Kidney epithelial cell (primary cell): Measurements from ENCODE around the gene USP17L17. TPM values are rescaled to one million over a fixed set of nuclear protein-coding genes. Genes with fewer than 3 reads are reported as not detected.
"Not testable (repeated sequence)": the region's sequence is repeated elsewhere in the genome, so short reads cannot be mapped to it uniquely, and the experiment has no call there.

ENCODE experiments used
- DNase-seq: peaks from one replicate; pipeline ENCODE4 v3.0.0-alpha.2; 2010; ENCODE audit warnings: low read depth
- H3K27me3 ChIP-seq: 2 replicates; pipeline ENCODE4 v1.6.0; 2011; ENCODE audit warnings: low read length; ENCODE audit not compliant: control insufficient read depth, insufficient read depth
- H3K36me3 ChIP-seq: 2 replicates; pipeline ENCODE4 v1.5.1; 2011; ENCODE audit warnings: low read length; ENCODE audit not compliant: control insufficient read depth, insufficient read depth
- H3K4me3 ChIP-seq: 2 replicates; pipeline ENCODE4 v1.5.1; 2011; ENCODE audit warnings: low read depth, mild to moderate bottlenecking, control low read depth, low read length
- total RNA-seq: library from RNA; depleted of rRNA; stranded (reverse); fragments of >200 nt; gene quantifications from 2 replicates; pipeline ENCODE4 v1.2.3, GENCODE V29; 2015

The USP17L17 gene, protein sequence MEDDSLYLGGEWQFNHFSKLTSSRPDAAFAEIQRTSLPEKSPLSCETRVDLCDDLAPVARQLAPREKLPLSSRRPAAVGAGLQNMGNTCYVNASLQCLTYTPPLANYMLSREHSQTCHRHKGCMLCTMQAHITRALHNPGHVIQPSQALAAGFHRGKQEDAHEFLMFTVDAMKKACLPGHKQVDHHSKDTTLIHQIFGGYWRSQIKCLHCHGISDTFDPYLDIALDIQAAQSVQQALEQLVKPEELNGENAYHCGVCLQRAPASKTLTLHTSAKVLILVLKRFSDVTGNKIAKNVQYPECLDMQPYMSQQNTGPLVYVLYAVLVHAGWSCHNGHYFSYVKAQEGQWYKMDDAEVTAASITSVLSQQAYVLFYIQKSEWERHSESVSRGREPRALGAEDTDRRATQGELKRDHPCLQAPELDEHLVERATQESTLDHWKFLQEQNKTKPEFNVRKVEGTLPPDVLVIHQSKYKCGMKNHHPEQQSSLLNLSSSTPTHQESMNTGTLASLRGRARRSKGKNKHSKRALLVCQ
- total RNA-seq = not detected in 2 replicates

GRCh38 chr4:9243579-9243978 is at the start of gene USP17L17:
Gene USP17L17, plus strand, starts transcription at chr4:9243879. Its CDS starts 0 bp downstream, at chr4:9243879.
- not testable (repeated sequence) for DNase-seq, H3K36me3 ChIP-seq

GRCh38 chr4:9210357-9210756 is 33.3 kb upstream of the USP17L17 start, which contains the start of gene USP17L10:
Gene USP17L10, plus strand, starts transcription at chr4:9210657. Its CDS starts 0 bp downstream, at chr4:9210657.
- not testable (repeated sequence) for DNase-seq, H3K4me3 ChIP-seq, H3K27me3 ChIP-seq, H3K36me3 ChIP-seq

More at GRCh38 chr4:9243579-9243978, at the start of gene USP17L17:
- not testable (repeated sequence) for H3K27me3 ChIP-seq, H3K4me3 ChIP-seq

GRCh38 chr4:9214701-9215100 is 29.0 kb upstream of the USP17L17 start:
- H3K4me3 ChIP-seq, DNase-seq, H3K36me3 ChIP-seq, H3K27me3 ChIP-seq: not testable (repeated sequence)

DNA sequence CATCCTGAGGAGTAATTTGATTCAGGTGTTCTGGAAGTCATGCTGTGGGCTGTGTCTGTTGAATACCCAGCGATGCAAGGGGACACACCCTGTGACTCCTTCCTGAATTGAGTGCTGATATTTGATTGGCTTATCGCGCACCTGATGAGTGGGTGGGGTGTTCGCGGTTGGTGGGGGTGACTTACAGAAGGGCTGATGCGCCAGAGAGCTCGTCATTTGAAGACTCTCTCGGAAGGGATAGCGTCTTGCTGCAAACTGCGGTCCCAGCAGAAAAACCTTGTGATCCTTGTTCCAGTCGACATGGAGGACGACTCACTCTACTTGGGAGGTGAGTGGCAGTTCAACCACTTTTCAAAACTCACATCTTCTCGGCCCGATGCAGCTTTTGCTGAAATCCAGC is 28.6 kb upstream of the USP17L17 start, which contains the start of gene USP17L11:
Gene USP17L11, plus strand, starts transcription at position 301 of the 400 bp plus-strand sequence. Its CDS starts 0 bp downstream, at position 301.
- not testable (repeated sequence) for H3K36me3 ChIP-seq, DNase-seq, H3K4me3 ChIP-seq, H3K27me3 ChIP-seq

GRCh38 chr4:9219852-9220251 is 23.8 kb upstream of the USP17L17 start, which contains the start of gene USP17L12:
Gene USP17L12, plus strand, starts transcription at chr4:9220152. Its CDS starts 0 bp downstream, at chr4:9220152.
- not testable (repeated sequence) for H3K4me3 ChIP-seq, H3K36me3 ChIP-seq, DNase-seq, H3K27me3 ChIP-seq

DNA sequence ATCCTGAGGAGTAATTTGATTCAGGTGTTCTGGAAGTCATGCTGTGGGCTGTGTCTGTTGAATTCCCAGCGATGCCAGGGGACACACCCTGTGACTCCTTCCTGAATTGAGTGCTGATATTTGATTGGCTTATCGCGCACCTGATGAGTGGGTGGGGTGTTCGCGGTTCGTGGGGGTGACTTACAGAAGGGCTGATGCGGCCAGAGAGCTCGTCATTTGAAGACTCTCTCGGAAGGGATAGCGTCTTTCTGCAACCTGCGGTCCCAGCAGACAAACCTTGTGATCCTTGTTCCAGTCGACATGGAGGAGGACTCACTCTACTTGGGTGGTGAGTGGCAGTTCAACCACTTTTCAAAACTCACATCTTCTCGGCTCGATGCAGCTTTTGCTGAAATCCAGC is 19.1 kb upstream of the USP17L17 start, which contains the start of gene USP17L13:
Gene USP17L13, plus strand, starts transcription at position 301 of the 400 bp plus-strand sequence. Its CDS starts 0 bp downstream, at position 301.
- H3K27me3 ChIP-seq, H3K36me3 ChIP-seq, H3K4me3 ChIP-seq, DNase-seq: not testable (repeated sequence)

DNA sequence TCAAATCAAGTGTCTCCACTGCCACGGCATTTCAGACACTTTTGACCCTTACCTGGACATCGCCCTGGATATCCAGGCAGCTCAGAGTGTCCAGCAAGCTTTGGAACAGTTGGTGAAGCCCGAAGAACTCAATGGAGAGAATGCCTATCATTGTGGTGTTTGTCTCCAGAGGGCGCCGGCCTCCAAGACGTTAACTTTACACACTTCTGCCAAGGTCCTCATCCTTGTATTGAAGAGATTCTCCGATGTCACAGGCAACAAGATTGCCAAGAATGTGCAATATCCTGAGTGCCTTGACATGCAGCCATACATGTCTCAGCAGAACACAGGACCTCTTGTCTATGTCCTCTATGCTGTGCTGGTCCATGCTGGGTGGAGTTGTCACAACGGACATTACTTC is 13.4 kb upstream of the USP17L17 start:
- DNase-seq, H3K4me3 ChIP-seq, H3K27me3 ChIP-seq, H3K36me3 ChIP-seq: not testable (repeated sequence)

DNA sequence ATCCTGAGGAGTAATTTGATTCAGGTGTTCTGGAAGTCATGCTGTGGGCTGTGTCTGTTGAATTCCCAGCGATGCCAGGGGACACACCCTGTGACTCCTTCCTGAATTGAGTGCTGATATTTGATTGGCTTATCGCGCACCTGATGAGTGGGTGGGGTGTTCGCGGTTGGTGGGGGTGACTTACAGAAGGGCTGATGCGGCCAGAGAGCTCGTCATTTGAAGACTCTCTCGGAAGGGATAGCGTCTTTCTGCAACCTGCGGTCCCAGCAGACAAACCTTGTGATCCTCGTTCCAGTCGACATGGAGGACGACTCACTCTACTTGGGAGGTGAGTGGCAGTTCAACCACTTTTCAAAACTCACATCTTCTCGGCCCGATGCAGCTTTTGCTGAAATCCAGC is 9.6 kb upstream of the USP17L17 start, which contains the start of gene USP17L15:
Gene USP17L15, plus strand, starts transcription at position 301 of the 400 bp plus-strand sequence. Its CDS starts 0 bp downstream, at position 301.
- H3K4me3 ChIP-seq, H3K36me3 ChIP-seq, H3K27me3 ChIP-seq, DNase-seq: not testable (repeated sequence)

GRCh38 chr4:9238461-9238860 is 5.2 kb upstream of the USP17L17 start:
- DNase-seq, H3K4me3 ChIP-seq, H3K36me3 ChIP-seq, H3K27me3 ChIP-seq: not testable (repeated sequence)

GRCh38 chr4:9247953-9248680 is 4.4 kb downstream of the USP17L17 start, which contains the start of gene USP17L18:
Gene USP17L18, plus strand, starts transcription at chr4:9248630. Its CDS starts 0 bp downstream, at chr4:9248630.
- DNase-seq, H3K4me3 ChIP-seq, H3K27me3 ChIP-seq, H3K36me3 ChIP-seq: not testable (repeated sequence)

GRCh38 chr4:9253078-9253477 is 9.4 kb downstream of the USP17L17 start, which contains the start of gene USP17L19:
Gene USP17L19, plus strand, starts transcription at chr4:9253378. Its CDS starts 0 bp downstream, at chr4:9253378.
- H3K27me3 ChIP-seq, DNase-seq, H3K36me3 ChIP-seq, H3K4me3 ChIP-seq: not testable (repeated sequence)

DNA sequence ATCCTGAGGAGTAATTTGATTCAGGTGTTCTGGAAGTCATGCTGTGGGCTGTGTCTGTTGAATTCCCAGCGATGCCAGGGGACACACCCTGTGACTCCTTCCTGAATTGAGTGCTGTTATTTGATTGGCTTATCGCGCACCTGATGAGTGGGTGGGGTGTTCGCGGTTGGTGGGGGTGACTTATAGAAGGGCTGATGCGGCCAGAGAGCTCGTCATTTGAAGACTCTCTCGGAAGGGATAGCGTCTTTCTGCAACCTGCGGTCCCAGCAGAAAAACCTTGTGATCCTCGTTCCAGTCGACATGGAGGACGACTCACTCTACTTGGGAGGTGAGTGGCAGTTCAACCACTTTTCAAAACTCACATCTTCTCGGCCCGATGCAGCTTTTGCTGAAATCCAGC is 14.1 kb downstream of the USP17L17 start, which contains the start of gene USP17L20:
Gene USP17L20, plus strand, starts transcription at position 301 of the 400 bp plus-strand sequence. Its CDS starts 0 bp downstream, at position 301.
- not testable (repeated sequence) for H3K27me3 ChIP-seq, H3K36me3 ChIP-seq, DNase-seq

DNA sequence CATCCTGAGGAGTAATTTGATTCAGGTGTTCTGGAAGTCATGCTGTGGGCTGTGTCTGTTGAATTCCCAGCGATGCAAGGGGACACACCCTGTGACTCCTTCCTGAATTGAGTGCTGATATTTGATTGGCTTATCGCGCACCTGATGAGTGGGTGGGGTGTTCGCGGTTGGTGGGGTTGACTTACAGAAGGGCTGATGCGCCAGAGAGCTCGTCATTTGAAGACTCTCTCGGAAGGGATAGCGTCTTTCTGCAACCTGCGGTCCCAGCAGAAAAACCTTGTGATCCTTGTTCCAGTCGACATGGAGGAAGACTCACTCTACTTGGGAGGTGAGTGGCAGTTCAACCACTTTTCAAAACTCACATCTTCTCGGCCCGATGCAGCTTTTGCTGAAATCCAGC is 18.9 kb downstream of the USP17L17 start, which contains the start of gene USP17L21:
Gene USP17L21, plus strand, starts transcription at position 301 of the 400 bp plus-strand sequence. Its CDS starts 0 bp downstream, at position 301.
- not testable (repeated sequence) for H3K27me3 ChIP-seq, DNase-seq, H3K4me3 ChIP-seq, H3K36me3 ChIP-seq

More for the DNA sequence above, 14.1 kb downstream of the USP17L17 start, which contains the start of gene USP17L20:
- H3K4me3 ChIP-seq = not testable (repeated sequence)

GRCh38 chr4:9267319-9267718 is 23.6 kb downstream of the USP17L17 start, which contains the start of gene USP17L22:
Gene USP17L22, plus strand, starts transcription at chr4:9267619. Its CDS starts 0 bp downstream, at chr4:9267619.
- DNase-seq = not testable (repeated sequence)

More at GRCh38 chr4:9267319-9267718, 23.6 kb downstream of the USP17L17 start, which contains the start of gene USP17L22:
- H3K4me3 ChIP-seq, H3K36me3 ChIP-seq, H3K27me3 ChIP-seq: not testable (repeated sequence)
